ENCODE data around the gene ELOVL2.
"Not testable (repeated sequence)": the region's sequence is repeated elsewhere in the genome, so short reads cannot be mapped to it uniquely, and the experiment has no call there.

Gene ELOVL2

GRCh38 chr6:11043961-11044711, at the start of gene ELOVL2:
TSS of gene ELOVL2 (minus strand) at chr6:11044305. CDS start at chr6:11044230, 75 bp downstream.
- in situ Hi-C loops (cut with MboI; ENCODE audit: low sequenced_read_pairs): no loop called here

- in situ Hi-C loops (cut with MboI; ENCODE audit: low sequenced_read_pairs): no loop called here
These were observed 49.2 kb upstream of the ELOVL2 start for GRCh38 chr6:11093376-11093625.

- in situ Hi-C loops (cut with MboI; ENCODE audit: low sequenced_read_pairs): no loop called here
These were observed 48.7 kb upstream of the ELOVL2 start for GRCh38 chr6:11092668-11093375.

- in situ Hi-C loops (cut with MboI; ENCODE audit: low sequenced_read_pairs): not testable (repeated sequence)
These were observed 47.0 kb upstream of the ELOVL2 start for GRCh38 chr6:11091141-11091540.

- in situ Hi-C loops (cut with MboI; ENCODE audit: low sequenced_read_pairs): no loop called here
These were observed 45.6 kb upstream of the ELOVL2 start for GRCh38 chr6:11089695-11090094.

GRCh38 chr6:11087141-11087812, 43.2 kb upstream of the ELOVL2 start:
- in situ Hi-C loops (cut with MboI; ENCODE audit: low sequenced_read_pairs): not testable (repeated sequence)

GRCh38 chr6:11085758-11086435, 41.8 kb upstream of the ELOVL2 start:
- in situ Hi-C loops (cut with MboI; ENCODE audit: low sequenced_read_pairs): no loop called here

- in situ Hi-C loops (cut with MboI; ENCODE audit: low sequenced_read_pairs): no loop called here
These were observed 39.9 kb upstream of the ELOVL2 start for GRCh38 chr6:11083956-11084355.

- in situ Hi-C loops (cut with MboI; ENCODE audit: low sequenced_read_pairs): no loop called here
These were observed 39.4 kb upstream of the ELOVL2 start for GRCh38 chr6:11083491-11083890.

- in situ Hi-C loops (cut with MboI; ENCODE audit: low sequenced_read_pairs): no loop called here
These were observed 36.2 kb upstream of the ELOVL2 start for GRCh38 chr6:11080296-11080695.

GRCh38 chr6:11078266-11078665, 34.2 kb upstream of the ELOVL2 start:
- in situ Hi-C loops (cut with MboI; ENCODE audit: low sequenced_read_pairs): no loop called here

- in situ Hi-C loops (cut with MboI; ENCODE audit: low sequenced_read_pairs): no loop called here
These were observed 32.4 kb upstream of the ELOVL2 start for GRCh38 chr6:11076540-11076939.

GRCh38 chr6:11072101-11072500, 28.0 kb upstream of the ELOVL2 start:
- in situ Hi-C loops (cut with MboI; ENCODE audit: low sequenced_read_pairs): loop anchor here (25.0 kb wide), 1 partner anchor 610 kb away; no protein-coding TSS in a partner anchor

GRCh38 chr6:11069760-11070159, 25.7 kb upstream of the ELOVL2 start:
- in situ Hi-C loops (cut with MboI; ENCODE audit: low sequenced_read_pairs): loop anchor here (25.0 kb wide), 1 partner anchor 607 kb away; no protein-coding TSS in a partner anchor

- in situ Hi-C loops (cut with MboI; ENCODE audit: low sequenced_read_pairs): loop anchor here (25.0 kb wide), 1 partner anchor 605 kb away; no protein-coding TSS in a partner anchor
These were observed 23.2 kb upstream of the ELOVL2 start for GRCh38 chr6:11067348-11067747.

GRCh38 chr6:11066505-11067347, 22.6 kb upstream of the ELOVL2 start:
- in situ Hi-C loops (cut with MboI; ENCODE audit: low sequenced_read_pairs): loop anchor here (25.0 kb wide), 1 partner anchor 604 kb away; no protein-coding TSS in a partner anchor

- in situ Hi-C loops (cut with MboI; ENCODE audit: low sequenced_read_pairs): loop anchor here (25.0 kb wide), 1 partner anchor 603 kb away; no protein-coding TSS in a partner anchor
These were observed 21.5 kb upstream of the ELOVL2 start for GRCh38 chr6:11065436-11066202.

GRCh38 chr6:11064836-11065235, 20.7 kb upstream of the ELOVL2 start:
- in situ Hi-C loops (cut with MboI; ENCODE audit: low sequenced_read_pairs): loop anchor here (25.0 kb wide), 1 partner anchor 603 kb away; no protein-coding TSS in a partner anchor

GRCh38 chr6:11062715-11063114, 18.6 kb upstream of the ELOVL2 start:
- in situ Hi-C loops (cut with MboI; ENCODE audit: low sequenced_read_pairs): loop anchor here (25.0 kb wide), 1 partner anchor 600 kb away; no protein-coding TSS in a partner anchor
